Loucy (cell line): Measurements from ENCODE around the gene CASP9.

ENCODE experiments used
- CTCF ChIP-seq: fragments of 200-600 bp; sonication (generic); conservative IDR thresholded peaks from 2 replicates; pipeline ENCODE4 v1.5.1; 2014; ENCODE audit warnings: mild to moderate bottlenecking, antibody characterized with exemption, low read length
- EZH2phosphoT487 ChIP-seq: fragments of 200-600 bp; IDR thresholded peaks from 2 replicates; pipeline ENCODE4 v1.6.1; 2018; ENCODE audit warnings: antibody characterized with exemption, mild to moderate bottlenecking, moderate library complexity, borderline replicate concordance

GRCh38 chr1:15546641-15547040 is 22.6 kb upstream of the CASP9 start:
- TF ChIP-seq CTCF (no peak), EZH2phosphoT487 (no peak)
